K562 (cell line): Measurements from ENCODE around the gene RCL1. TPM values are rescaled to one million over a fixed set of nuclear protein-coding genes. Genes with fewer than 3 reads are reported as not detected.

ENCODE experiments used
- ARID1B ChIP-seq: fragments of 450-650 bp; IDR thresholded peaks from 2 replicates; pipeline ENCODE4 v1.6.1; 2016; ENCODE audit warnings: antibody characterized with exemption, mild to moderate bottlenecking, inconsistent platforms
- ARNT ChIP-seq, 2 experiments: fragments of 450-650 bp; IDR thresholded peaks; 2 replicates each; pipeline ENCODE4 v1.6.1; 2016; ENCODE audit warnings: mild to moderate bottlenecking in 1 of 2
- CBX2 ChIP-seq: fragments of 200-600 bp; sonication (generic); IDR thresholded peaks from one replicate; pipeline ENCODE4 v1.6.1; 2012; ENCODE audit warnings: mild to moderate bottlenecking, low read length, inconsistent platforms; ENCODE audit not compliant: insufficient read depth, poor library complexity, severe bottlenecking
- CCAR2 ChIP-seq: fragments of 200-400 bp; formaldehyde crosslinking; IDR thresholded peaks from 2 replicates; pipeline ENCODE4 v1.6.1; 2017; ENCODE audit warnings: mild to moderate bottlenecking, low read depth, low read length
- EHMT2 ChIP-seq: fragments of 450-650 bp; IDR thresholded peaks from 2 replicates; pipeline ENCODE4 v1.6.1; 2018; ENCODE audit warnings: antibody characterized with exemption
- JUND ChIP-seq, 2 experiments: IDR thresholded peaks; 2 replicates in 1 of 2; 3 replicates in 1 of 2; pipeline ENCODE4 v1.6.1; 2011; ENCODE audit warnings: borderline replicate concordance in 2 of 2, low read depth in 2 of 2, low read length in 2 of 2, improper control_type of control experiment in 1 of 2, missing biosample characterization in 1 of 2, missing genetic modification characterization in 1 of 2, missing genetic modification reagents in 1 of 2
- MAZ ChIP-seq, 2 experiments: fragments of 450-650 bp in 1 of 2; sonication (generic) in 1 of 2; formaldehyde crosslinking; IDR thresholded peaks in 1 of 2; conservative IDR thresholded peaks in 1 of 2; 2 replicates each; pipeline versions ENCODE4 v1.4.0 to v1.5.0; 2020; ENCODE audit warnings: mild to moderate bottlenecking in 1 of 2, missing genetic modification reagents in 1 of 2
- NCOA1 ChIP-seq: fragments of 450-650 bp; IDR thresholded peaks from 2 replicates; pipeline ENCODE4 v1.6.1; 2016; ENCODE audit warnings: low read depth
- NCOA4 ChIP-seq: fragments of 450-650 bp; IDR thresholded peaks from 2 replicates; pipeline ENCODE4 v1.6.1; 2018; ENCODE audit warnings: mild to moderate bottlenecking; ENCODE audit not compliant: partially characterized antibody
- NCOR1 ChIP-seq: fragments of 450-650 bp; IDR thresholded peaks from 2 replicates; pipeline ENCODE4 v1.6.1; 2016; ENCODE audit warnings: mild to moderate bottlenecking, moderate library complexity
- NR2F6 ChIP-seq: fragments of 450-650 bp; formaldehyde crosslinking; IDR thresholded peaks from 2 replicates; pipeline ENCODE4 v1.4.0; 2020; ENCODE audit warnings: mild to moderate bottlenecking
- PCBP1 ChIP-seq: fragments of 200-400 bp; formaldehyde crosslinking; IDR thresholded peaks from 2 replicates; pipeline ENCODE4 v1.6.1; 2018; ENCODE audit warnings: mild to moderate bottlenecking, low read depth, low read length; ENCODE audit not compliant: poor library complexity, severe bottlenecking
- RFX1 ChIP-seq: fragments of 450-650 bp; IDR thresholded peaks from 2 replicates; pipeline ENCODE4 v1.6.1; 2016; ENCODE audit warnings: mild to moderate bottlenecking, moderate library complexity
- RHOXF2B ChIP-seq: fragments of 250-450 bp; sonication (Bioruptor Pico); conservative IDR thresholded peaks from 2 replicates; pipeline ENCODE4 v1.5.1; 2021
- RNF2 ChIP-seq: sonication (generic); IDR thresholded peaks from 2 replicates; pipeline ENCODE4 v1.6.1; 2016
- SNIP1 ChIP-seq: fragments of 450-650 bp; IDR thresholded peaks from 2 replicates; pipeline ENCODE4 v1.7.1; 2017; ENCODE audit warnings: low read depth, mild to moderate bottlenecking
- TBP ChIP-seq: optimal IDR thresholded peaks from 2 replicates; pipeline ENCODE3; 2011; ENCODE audit warnings: low read depth, low read length, improper control_type of control experiment
- ZBTB34 ChIP-seq: fragments of 250-450 bp; sonication (Bioruptor Pico); IDR thresholded peaks from 2 replicates; pipeline ENCODE4 v1.8.0; 2021; ENCODE audit warnings: mild to moderate bottlenecking, moderate library complexity
- ZKSCAN8 ChIP-seq: fragments of 200-800 bp; sonication (Bioruptor generic); IDR thresholded peaks from 2 replicates; pipeline ENCODE4 v1.6.1; 2016; ENCODE audit warnings: missing genetic modification characterization, missing compliant biosample characterization
- ZNF282 ChIP-seq: sonication (generic); formaldehyde crosslinking; IDR thresholded peaks from 2 replicates; pipeline ENCODE4 v1.8.1; 2023; ENCODE audit warnings: missing genetic modification reagents
- ZNF644 ChIP-seq: fragments of 200-800 bp; sonication (Bioruptor generic); IDR thresholded peaks from 2 replicates; pipeline ENCODE4 v1.6.1; 2016; ENCODE audit warnings: low read depth, missing genetic modification characterization, missing compliant biosample characterization
- polyA plus RNA-seq, 8 experiments: library from polyadenylated mRNA; depleted of rRNA in 4 of 8; stranded (reverse) in 5 of 8; unstranded in 3 of 8; fragments of >200 nt; fragmentation: Nextera tagmentation in 2 of 8; fragmentation: Illumina TruSeq in 1 of 8; extraction: Ambion mirVana in 2 of 8; extraction: Trizol in 1 of 8; gene quantifications; 2 replicates each; pipeline versions ENCODE4 v1.2.1 to v1.2.3, GENCODE V29; 2011 to 2014; ENCODE audit warnings: inconsistent platforms in 1 of 8, missing spikeins in 1 of 8
- total RNA-seq, 7 experiments: library from RNA; depleted of rRNA in 6 of 7; stranded (reverse); fragments of >200 nt in 6 of 7; fragmentation: Illumina TruSeq in 2 of 7; extraction: Trizol in 2 of 7; gene quantifications; 2 replicates each; pipeline versions ENCODE4 v1.2.1 to v1.2.3, GENCODE V29; 2011 to 2021; ENCODE audit warnings: low replicate concordance in 1 of 7
- TF ChIP-seq, protein P1 (sequence below): fragments of 250-450 bp; sonication (Bioruptor Pico); IDR thresholded peaks from 2 replicates; pipeline ENCODE4 v1.9.0; 2021; ENCODE audit warnings: mild to moderate bottlenecking, inconsistent platforms
- TF ChIP-seq, protein P2 (sequence below): fragments of 450-650 bp; formaldehyde crosslinking; IDR thresholded peaks from 2 replicates; pipeline ENCODE4 v1.4.0; 2022; ENCODE audit warnings: missing genetic modification characterization
- TF ChIP-seq, protein P3 (sequence below): fragments of 200-800 bp; sonication (Bioruptor generic); IDR thresholded peaks from 2 replicates; pipeline ENCODE4 v1.6.1; 2017; ENCODE audit warnings: missing genetic modification characterization, missing compliant biosample characterization

Gene RCL1
- total and polyA plus RNA-seq, 9 of the 15 experiments (the other 6 are each of a cell fraction or from before 2014, with no cell fraction given) = 24.0 to 67.7 (median 38.6) TPM

DNA sequence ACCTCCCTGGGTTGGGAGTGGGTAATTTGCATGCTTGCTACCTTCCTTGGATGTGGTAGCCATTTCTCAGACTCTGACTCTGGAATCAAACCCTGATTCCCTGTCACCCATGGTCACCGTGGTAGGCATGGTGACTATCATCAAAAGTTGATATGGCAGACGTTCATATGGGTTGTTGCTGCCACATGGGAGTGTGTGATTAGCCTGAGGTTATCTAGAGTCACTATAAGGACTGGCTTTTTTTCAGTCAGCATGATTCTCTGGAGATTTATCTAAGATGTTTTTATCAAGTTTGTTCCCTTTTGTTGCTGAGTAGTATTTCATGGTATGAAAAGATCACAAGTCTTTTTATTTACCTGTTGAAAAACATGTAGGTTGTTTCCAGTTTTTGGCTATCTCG is 7.0 kb downstream of the RCL1 start (continued):
- TF ChIP-seq, protein P1, sequence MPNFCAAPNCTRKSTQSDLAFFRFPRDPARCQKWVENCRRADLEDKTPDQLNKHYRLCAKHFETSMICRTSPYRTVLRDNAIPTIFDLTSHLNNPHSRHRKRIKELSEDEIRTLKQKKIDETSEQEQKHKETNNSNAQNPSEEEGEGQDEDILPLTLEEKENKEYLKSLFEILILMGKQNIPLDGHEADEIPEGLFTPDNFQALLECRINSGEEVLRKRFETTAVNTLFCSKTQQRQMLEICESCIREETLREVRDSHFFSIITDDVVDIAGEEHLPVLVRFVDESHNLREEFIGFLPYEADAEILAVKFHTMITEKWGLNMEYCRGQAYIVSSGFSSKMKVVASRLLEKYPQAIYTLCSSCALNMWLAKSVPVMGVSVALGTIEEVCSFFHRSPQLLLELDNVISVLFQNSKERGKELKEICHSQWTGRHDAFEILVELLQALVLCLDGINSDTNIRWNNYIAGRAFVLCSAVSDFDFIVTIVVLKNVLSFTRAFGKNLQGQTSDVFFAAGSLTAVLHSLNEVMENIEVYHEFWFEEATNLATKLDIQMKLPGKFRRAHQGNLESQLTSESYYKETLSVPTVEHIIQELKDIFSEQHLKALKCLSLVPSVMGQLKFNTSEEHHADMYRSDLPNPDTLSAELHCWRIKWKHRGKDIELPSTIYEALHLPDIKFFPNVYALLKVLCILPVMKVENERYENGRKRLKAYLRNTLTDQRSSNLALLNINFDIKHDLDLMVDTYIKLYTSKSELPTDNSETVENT (CRISPR knock-in tag) = no peak
- TF ChIP-seq, protein P2, sequence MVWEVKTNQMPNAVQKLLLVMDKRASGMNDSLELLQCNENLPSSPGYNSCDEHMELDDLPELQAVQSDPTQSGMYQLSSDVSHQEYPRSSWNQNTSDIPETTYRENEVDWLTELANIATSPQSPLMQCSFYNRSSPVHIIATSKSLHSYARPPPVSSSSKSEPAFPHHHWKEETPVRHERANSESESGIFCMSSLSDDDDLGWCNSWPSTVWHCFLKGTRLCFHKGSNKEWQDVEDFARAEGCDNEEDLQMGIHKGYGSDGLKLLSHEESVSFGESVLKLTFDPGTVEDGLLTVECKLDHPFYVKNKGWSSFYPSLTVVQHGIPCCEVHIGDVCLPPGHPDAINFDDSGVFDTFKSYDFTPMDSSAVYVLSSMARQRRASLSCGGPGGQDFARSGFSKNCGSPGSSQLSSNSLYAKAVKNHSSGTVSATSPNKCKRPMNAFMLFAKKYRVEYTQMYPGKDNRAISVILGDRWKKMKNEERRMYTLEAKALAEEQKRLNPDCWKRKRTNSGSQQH (CRISPR knock-in tag) = no peak
- TF ChIP-seq CCAR2 (no peak), ZKSCAN8 (CRISPR knock-in tag) (no peak), NCOA1 (peak; percentile 56; the same call in 1 of the 2 replicates), JUND (IDR thresholded peaks at IDR 0.05; ENCODE audit: borderline replicate concordance, low read depth, low read length) (peak; percentile 68), JUND (tag; IDR thresholded peaks at IDR 0.05; ENCODE audit: borderline replicate concordance, low read depth, low read length) (peak; percentile 28; the same call in 1 of the 3 replicates), ZNF644 (tag) (peak; percentile 84; the same call in 1 of the 2 replicates), ZNF282 (CRISPR knock-in tag) (no peak), TBP (no peak), ZBTB34 (CRISPR knock-in tag) (no peak), RFX1 (peak; percentile 95), NCOA4 (no peak), EHMT2 (0 out of 2 replicates have a peak, but pooled peaks have one; percentile 47), NR2F6 (CRISPR knock-in tag) (0 out of 2 replicates have a peak, but pooled peaks have one; percentile 53), RHOXF2B (CRISPR knock-in tag) (no peak), PCBP1 (no peak), ARID1B (peak; percentile 98), RNF2 (peak; percentile 73; the same call in 1 of the 2 replicates), CBX2 (no peak), ARNT (IDR thresholded peaks at IDR 0.05) (peak; percentile 28 to 81; a peak in 1 of 4 replicates), MAZ (CRISPR knock-in tag; conservative IDR thresholded peaks at IDR 0.05 in 1 of 2, IDR thresholded peaks at IDR 0.05 in 1 of 2) (peak in 1 of 2 experiments; percentile 31; a peak in 1 of 4 replicates), SNIP1 (no peak), NCOR1 (peak; percentile 96)
- TF ChIP-seq, protein P3, sequence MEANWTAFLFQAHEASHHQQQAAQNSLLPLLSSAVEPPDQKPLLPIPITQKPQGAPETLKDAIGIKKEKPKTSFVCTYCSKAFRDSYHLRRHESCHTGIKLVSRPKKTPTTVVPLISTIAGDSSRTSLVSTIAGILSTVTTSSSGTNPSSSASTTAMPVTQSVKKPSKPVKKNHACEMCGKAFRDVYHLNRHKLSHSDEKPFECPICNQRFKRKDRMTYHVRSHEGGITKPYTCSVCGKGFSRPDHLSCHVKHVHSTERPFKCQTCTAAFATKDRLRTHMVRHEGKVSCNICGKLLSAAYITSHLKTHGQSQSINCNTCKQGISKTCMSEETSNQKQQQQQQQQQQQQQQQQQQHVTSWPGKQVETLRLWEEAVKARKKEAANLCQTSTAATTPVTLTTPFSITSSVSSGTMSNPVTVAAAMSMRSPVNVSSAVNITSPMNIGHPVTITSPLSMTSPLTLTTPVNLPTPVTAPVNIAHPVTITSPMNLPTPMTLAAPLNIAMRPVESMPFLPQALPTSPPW (CRISPR knock-in tag) = peak; percentile 26; the same call in 1 of the 2 replicates
